Posterior cingulate gyrus (tissue), 11 donors: ENCODE measurements around the gene TRPM3.
"Not testable (repeated sequence)": the region's sequence is repeated elsewhere in the genome, so short reads cannot be mapped to it uniquely, and the experiment has no call there.

ENCODE experiments used
- DNase-seq, 10 donors: peaks; one replicate each; pipeline versions ENCODE4 v3.0.0 to v3.0.0-alpha.2; 2020 to 2021; ENCODE audit warnings: mixed read lengths in 3 of 10
- intact Hi-C: fragments of 100-400 bp; cut with DNase I; formaldehyde crosslinking; loops from one replicate; pipeline ENCODE4 v1.15.1; 2023

Gene TRPM3

GRCh38 chr9:70635790-70636189 is 485.6 kb downstream of the TRPM3 start:
- no peak for DNase-seq
- intact Hi-C loops = no loop called here

- DNase-seq = no peak
- intact Hi-C loops = no loop called here
Observed at GRCh38 chr9:70634696-70635095, 486.7 kb downstream of the TRPM3 start.

GRCh38 chr9:70630971-70631370 is 490.4 kb downstream of the TRPM3 start:
- intact Hi-C loops = no loop called here
- DNase-seq = no peak

DNA sequence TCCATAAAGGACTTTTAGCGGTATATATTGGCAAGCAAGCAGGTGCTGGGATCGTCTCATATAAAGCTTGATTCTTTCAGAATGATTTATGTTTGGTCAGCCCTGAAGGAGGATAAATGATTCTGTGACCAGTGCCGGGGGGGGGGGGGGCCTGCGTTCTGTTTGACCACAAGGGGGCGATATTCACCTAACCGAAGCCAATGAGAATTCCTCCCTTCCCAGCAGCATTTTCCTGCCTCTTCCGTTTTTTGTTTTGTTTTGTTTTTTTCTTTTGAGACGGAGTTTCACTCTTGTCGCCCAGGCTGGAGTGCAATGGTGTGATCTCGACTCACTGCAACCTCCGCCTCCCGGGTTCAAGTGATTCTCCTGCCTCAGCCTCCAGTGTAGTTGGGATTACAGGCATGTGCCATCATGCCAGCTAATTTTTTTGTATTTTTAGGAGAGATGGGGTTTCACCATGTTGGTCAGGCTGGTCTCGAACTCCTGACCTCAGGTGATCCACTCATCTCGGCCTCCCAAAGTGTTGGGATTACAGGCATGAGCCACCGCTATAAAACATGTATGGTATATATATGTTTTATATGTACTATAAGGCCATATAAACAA is 492.2 kb downstream of the TRPM3 start:
- intact Hi-C loops, DNase-seq: not testable (repeated sequence)

DNA sequence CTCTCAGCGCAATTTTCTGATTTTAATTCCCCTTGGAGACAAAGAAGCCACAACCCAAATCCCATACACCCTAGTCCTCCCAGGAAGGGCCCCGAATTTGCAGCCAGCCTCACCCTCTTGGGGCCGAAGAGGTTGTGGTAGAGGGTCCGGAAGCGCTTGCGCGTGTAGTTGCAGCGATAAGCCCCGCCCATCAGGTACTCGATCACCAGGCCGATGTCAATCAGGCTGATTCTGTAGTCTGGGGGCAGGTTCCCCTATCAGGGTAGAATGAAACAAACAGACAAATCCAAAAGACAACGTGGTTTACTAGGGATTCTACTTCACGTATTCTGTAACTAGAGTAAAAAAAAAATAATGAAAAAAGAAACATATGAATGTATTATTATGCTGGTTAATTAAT is 496.3 kb downstream of the TRPM3 start:
- no peak for DNase-seq
- intact Hi-C loops = no loop called here

GRCh38 chr9:70618784-70619183 is 502.6 kb downstream of the TRPM3 start:
- peak in 1 of 10 donors; percentile 71 for DNase-seq
- intact Hi-C loops = no loop called here

GRCh38 chr9:70617033-70617828 is 504.2 kb downstream of the TRPM3 start:
- no peak for DNase-seq
- intact Hi-C loops = no loop called here

- DNase-seq = no peak
- intact Hi-C loops = no loop called here
Observed at GRCh38 chr9:70616228-70616990, 505.0 kb downstream of the TRPM3 start.

DNA sequence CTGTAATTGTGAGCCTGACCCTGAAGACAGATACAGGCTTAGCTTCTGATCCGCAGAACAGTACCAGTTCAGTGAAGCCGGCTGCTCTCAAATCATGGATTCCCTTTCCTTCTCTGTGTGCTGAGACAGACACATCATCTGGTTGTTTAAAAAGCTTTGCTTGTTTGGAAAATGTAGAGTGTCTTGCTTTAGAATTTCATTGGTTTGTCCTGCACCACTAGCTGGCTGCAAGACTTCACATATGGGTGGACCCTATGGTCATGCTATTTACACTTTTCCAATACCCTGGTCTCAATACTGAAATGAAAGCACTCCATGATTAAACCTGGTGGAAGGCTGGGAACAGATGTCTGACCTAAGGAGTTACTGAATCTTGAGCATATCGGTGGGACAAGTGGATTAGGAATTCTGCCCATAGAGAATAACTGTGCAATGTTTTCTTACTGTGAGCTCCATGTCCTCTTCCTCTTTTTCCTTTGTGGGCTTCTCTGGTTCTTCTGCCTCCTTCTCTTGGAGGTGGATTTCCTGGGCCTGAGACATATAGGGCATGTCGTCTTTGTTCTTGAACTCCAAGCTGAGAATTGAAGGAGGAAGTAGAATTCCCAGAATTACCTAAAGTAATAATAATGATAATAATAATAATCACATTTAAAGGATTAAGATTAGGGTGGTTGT is 505.8 kb downstream of the TRPM3 start:
- intact Hi-C loops = no loop called here
- DNase-seq = no peak

DNA sequence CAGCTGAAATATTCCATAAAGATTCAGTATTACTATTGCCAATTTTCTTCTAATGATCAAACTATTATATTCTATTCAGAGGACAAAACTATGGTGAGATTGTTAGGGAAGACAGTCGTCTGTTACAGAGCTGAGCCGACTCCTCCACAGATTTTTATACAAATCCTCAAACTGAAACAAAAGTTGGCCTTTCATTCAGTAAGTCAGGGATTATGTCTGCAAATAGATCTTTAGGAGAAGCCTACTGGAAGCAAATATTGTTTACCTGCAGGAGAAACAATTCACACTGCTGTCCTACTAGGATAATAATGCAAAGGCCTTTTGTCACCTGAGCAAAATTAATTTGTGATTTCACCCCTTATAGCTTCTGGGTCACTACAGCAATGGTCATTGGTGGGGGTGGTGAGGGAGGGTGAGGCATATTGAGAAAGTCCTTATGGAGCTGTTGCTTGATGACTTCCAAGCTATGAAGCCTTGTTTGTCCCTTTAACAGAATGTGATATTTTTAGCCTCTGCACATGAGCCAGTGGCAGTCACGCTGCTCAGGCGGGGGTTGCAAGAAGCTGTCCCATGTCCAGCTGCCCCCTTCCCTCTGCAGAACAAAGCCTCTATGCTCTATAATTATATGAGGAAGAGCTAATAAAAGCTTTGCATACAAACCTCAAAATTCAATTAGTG is 506.5 kb downstream of the TRPM3 start:
- intact Hi-C loops = no loop called here
- DNase-seq = peak in 7 of 10 donors; percentile 18 to 90 (median 57)

GRCh38 chr9:70613024-70613768 is 508.2 kb downstream of the TRPM3 start:
- intact Hi-C loops = no loop called here

DNA sequence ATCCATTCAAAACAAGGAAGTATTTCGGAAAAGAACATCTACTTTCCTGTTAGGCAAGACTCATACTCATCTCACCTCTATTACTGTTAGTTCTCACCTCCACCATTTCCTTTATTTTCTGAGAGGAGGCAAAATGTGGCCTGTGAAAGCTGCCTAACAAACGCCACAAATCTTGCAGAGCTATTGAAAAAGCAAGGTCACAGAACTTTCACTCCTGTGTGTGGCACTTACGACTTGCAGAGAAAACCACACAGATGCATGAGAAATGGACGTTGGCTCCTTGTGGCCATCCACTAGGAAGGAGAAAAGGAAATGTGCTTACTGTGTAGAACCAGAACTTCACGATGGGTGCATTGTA is 511.2 kb downstream of the TRPM3 start:
- intact Hi-C loops = no loop called here
- DNase-seq = no peak

More at GRCh38 chr9:70613024-70613768, 508.2 kb downstream of the TRPM3 start:
- no peak for DNase-seq

DNA sequence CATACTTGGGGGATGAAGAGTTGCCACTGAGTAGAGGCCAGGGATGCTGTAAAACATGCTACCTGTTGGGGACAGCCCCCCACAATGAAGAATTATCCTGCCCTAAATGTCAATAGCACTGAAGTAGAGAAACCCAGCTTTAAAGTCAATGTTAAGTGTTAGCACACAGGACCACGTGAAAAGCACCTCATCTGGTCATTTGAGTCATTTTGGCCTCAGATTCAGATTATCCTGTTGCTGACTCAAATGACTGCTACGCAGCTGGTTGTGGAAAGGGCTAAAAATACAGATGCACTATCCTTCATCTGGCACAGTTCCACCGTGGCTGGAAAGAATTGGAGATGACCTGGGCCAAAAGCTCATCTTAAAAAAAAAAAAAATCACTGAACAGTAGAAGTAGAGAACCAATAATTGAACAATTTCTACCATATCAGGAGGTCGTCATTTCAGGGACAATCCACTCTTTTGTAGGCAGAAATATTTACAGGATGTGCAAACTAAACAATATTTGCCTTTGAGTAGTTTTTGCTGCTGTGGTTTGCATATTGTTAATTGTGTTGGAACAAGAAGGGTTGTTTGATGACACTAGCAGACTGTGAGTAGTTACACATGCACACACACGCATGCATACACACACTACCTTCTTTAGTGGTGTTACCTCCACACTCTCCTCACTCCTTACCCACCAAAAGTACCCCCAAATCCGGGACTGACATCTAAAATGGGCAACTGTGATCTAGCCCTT is 511.7 kb downstream of the TRPM3 start:
- DNase-seq = no peak
- intact Hi-C loops = no loop called here

DNA sequence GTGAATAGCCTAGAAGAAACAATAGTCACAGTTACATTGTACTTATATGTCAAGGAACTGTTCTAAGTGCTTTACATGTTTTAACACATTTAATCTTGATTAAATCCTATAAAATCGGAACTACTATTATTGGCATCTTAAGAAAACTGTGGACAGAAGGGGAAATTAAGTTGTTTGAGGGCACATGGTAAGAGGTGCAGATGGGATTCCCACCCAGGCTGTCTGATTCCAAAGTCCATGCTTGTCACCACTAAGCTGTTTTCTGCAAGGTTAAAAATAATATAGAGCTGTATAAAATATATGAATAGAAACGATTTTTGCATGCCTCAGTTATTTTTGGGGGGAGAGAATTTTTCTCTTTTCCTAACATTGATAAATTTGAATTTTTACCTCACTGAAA is 512.4 kb downstream of the TRPM3 start:
- intact Hi-C loops = no loop called here
- DNase-seq = no peak

- DNase-seq = no peak
- intact Hi-C loops = no loop called here
Observed at GRCh38 chr9:70607926-70608325, 513.5 kb downstream of the TRPM3 start.

- DNase-seq = no peak
- intact Hi-C loops = no loop called here
Observed at GRCh38 chr9:70607329-70607728, 514.1 kb downstream of the TRPM3 start.

GRCh38 chr9:70603020-70603411 is 518.4 kb downstream of the TRPM3 start:
- intact Hi-C loops = loop anchor here (2.0 to 5.0 kb wide), 3 partner anchors 121 to 630 kb away; no protein-coding TSS in a partner anchor
- no peak for DNase-seq

- intact Hi-C loops = loop anchor here (2.0 to 5.0 kb wide), 3 partner anchors 120 to 630 kb away; no protein-coding TSS in a partner anchor
- peak in 6 of 10 donors; percentile 43 to 94 (median 54) for DNase-seq
Observed at GRCh38 chr9:70602321-70603019, 519.0 kb downstream of the TRPM3 start.
